HCT116 (cell line): ENCODE measurements around the gene FGFR3. TPM values are rescaled to one million over a fixed set of nuclear protein-coding genes. Genes with fewer than 3 reads are reported as not detected.

ENCODE experiments used
- ATAC-seq: fragments of 200-7000 bp; cut with Tn5 transposase; 2 replicates; pipeline ENCODE4 v1.9.1; 2020; ENCODE audit warnings: mild to moderate bottlenecking, moderate library complexity
- BruUV-seq: library from RNA; stranded (reverse); fragments of 400-500 nt; replicated peaks from 2 replicates; lab custom pipeline; 2021; lab: Mats Ljungman, UMichigan
- CTCF ChIA-PET: fragments of 300-600 bp; sonication (Branson Sonifier 250); formaldehyde crosslinking; loops from one replicate; lab custom pipeline; 2021; ENCODE audit warnings: antibody characterized with exemption; lab: Charles Lee
- POLR2A ChIA-PET: fragments of 300-600, 350-600 bp; sonication (Branson Sonifier 250); formaldehyde crosslinking; loops from one replicate; lab custom pipeline; 2021; ENCODE audit warnings: antibody characterized with exemption; lab: Charles Lee
- RAD21 ChIA-PET, 2 experiments: fragments of 300-600 bp; sonication (Branson Sonifier 250); formaldehyde crosslinking; loops; one replicate each; lab custom pipeline; 2023; ENCODE audit warnings: low total read pairs in 2 of 2; ENCODE audit not compliant: uncharacterized antibody in 2 of 2, unreplicated experiment in 2 of 2, low non-redundant PET in 1 of 2; lab: Charles Lee
- DNase-seq: peaks from one replicate; pipeline ENCODE4 v3.0.0-alpha.2; 2010; ENCODE audit warnings: low read depth, low spot score
- H2AFZ ChIP-seq: fragments of 200-600 bp; shearing (Covaris generic), sonication (generic); 2 replicates; pipeline ENCODE4 v1.6.1; 2017; ENCODE audit warnings: low read depth, mixed run types, mixed read lengths, antibody characterized with exemption, low read length; ENCODE audit not compliant: poor library complexity, severe bottlenecking
- H3K27ac ChIP-seq: 2 replicates; pipeline ENCODE4 v1.5.1; 2012; ENCODE audit warnings: low read depth, low read length
- H3K27me3 ChIP-seq: fragments of 200-600 bp; sonication (generic); 2 replicates; pipeline ENCODE4 v1.6.1; 2016; ENCODE audit warnings: mixed run types, low read length, mixed read lengths; ENCODE audit not compliant: insufficient read depth
- H3K36me3 ChIP-seq, 2 experiments: fragments of 200-500 bp in 1 of 2; fragments of 200-600 bp in 1 of 2; sonication (Bioruptor generic) in 1 of 2; sonication (generic) in 1 of 2; 2 replicates each; pipeline versions ENCODE4 v1.5.1 to v1.6.1; 2014 to 2016; ENCODE audit warnings: low read length in 2 of 2, inconsistent platforms in 1 of 2, mixed read lengths in 1 of 2, mixed run types in 1 of 2; ENCODE audit not compliant: insufficient read depth in 2 of 2, control insufficient read depth in 1 of 2
- H3K4me1 ChIP-seq, 2 experiments: fragments of 200-600 bp in 1 of 2; sonication (generic) in 1 of 2; 2 replicates each; pipeline versions ENCODE4 v1.5.1 to v1.6.1; 2012 to 2017; ENCODE audit warnings: low read length in 2 of 2, inconsistent platforms in 1 of 2, mild to moderate bottlenecking in 1 of 2, mixed read lengths in 1 of 2, mixed run types in 1 of 2, moderate library complexity in 1 of 2; ENCODE audit not compliant: insufficient read depth in 2 of 2, control insufficient read depth in 1 of 2
- H3K4me2 ChIP-seq: fragments of 200-600 bp; sonication (generic); 2 replicates; pipeline ENCODE4 v1.6.1; 2017; ENCODE audit warnings: mixed run types, low read length, mixed read lengths
- H3K4me3 ChIP-seq, 2 experiments: fragments of 200-600 bp in 1 of 2; sonication (generic) in 1 of 2; replicated peaks in 1 of 2; 2 replicates each; pipeline ENCODE4 v1.5.1; 2011 to 2016; ENCODE audit warnings: low read length in 2 of 2, control low read depth in 1 of 2, low read depth in 1 of 2, mild to moderate bottlenecking in 1 of 2, mixed read lengths in 1 of 2, mixed run types in 1 of 2
- H3K79me2 ChIP-seq: fragments of 200-600 bp; sonication (generic); 2 replicates; pipeline ENCODE4 v1.6.1; 2017; ENCODE audit warnings: mild to moderate bottlenecking, mixed run types, low read length, moderate library complexity, mixed read lengths; ENCODE audit not compliant: insufficient read depth
- H3K9ac ChIP-seq: fragments of 200-600 bp; sonication (generic); 2 replicates; pipeline ENCODE4 v1.6.1; 2016; ENCODE audit warnings: low read length, mixed read lengths
- H3K9me2 ChIP-seq: fragments of 200-600 bp; sonication (generic), shearing (Covaris generic); 2 replicates; pipeline ENCODE4 v1.6.1; 2017; ENCODE audit warnings: mixed run types, mild to moderate bottlenecking, moderate library complexity; ENCODE audit not compliant: insufficient read depth
- H3K9me3 ChIP-seq, 2 experiments: fragments of 200-500 bp in 1 of 2; fragments of 200-600 bp in 1 of 2; sonication (Bioruptor generic) in 1 of 2; sonication (generic) in 1 of 2; 2 replicates each; pipeline ENCODE4 v1.6.1; 2014 to 2017; ENCODE audit warnings: low read length in 2 of 2, mixed read lengths in 2 of 2, inconsistent platforms in 1 of 2, low read depth in 1 of 2, mild to moderate bottlenecking in 1 of 2, mixed run types in 1 of 2, moderate library complexity in 1 of 2; ENCODE audit not compliant: control insufficient read depth in 1 of 2, insufficient read depth in 1 of 2
- H4K20me1 ChIP-seq: fragments of 200-600 bp; sonication (generic), shearing (Covaris generic); 2 replicates; pipeline ENCODE4 v1.6.1; 2017; ENCODE audit warnings: mixed run types, mild to moderate bottlenecking, moderate library complexity; ENCODE audit not compliant: insufficient read depth
- CBX3 ChIP-seq: IDR thresholded peaks from 2 replicates; pipeline ENCODE4 v1.6.1; 2012; ENCODE audit warnings: low read depth
- CEBPB ChIP-seq: IDR thresholded peaks from 2 replicates; pipeline ENCODE4 v1.6.1; 2012; ENCODE audit warnings: low read depth
- CTCF ChIP-seq, 3 experiments: fragments of 200-600 bp in 1 of 3; sonication (generic) in 1 of 3; IDR thresholded peaks in 2 of 3; conservative IDR thresholded peaks in 1 of 3; 2 replicates each; pipeline ENCODE4 v1.5.1; 2012 to 2017; ENCODE audit warnings: low read depth in 2 of 3, low read length in 2 of 3, antibody characterized with exemption in 1 of 3, borderline replicate concordance in 1 of 3, control low read depth in 1 of 3, mild to moderate bottlenecking in 1 of 3, mixed read lengths in 1 of 3, mixed run types in 1 of 3, moderate library complexity in 1 of 3; ENCODE audit not compliant: insufficient read depth in 1 of 3
- EGR1 ChIP-seq: IDR thresholded peaks from 2 replicates; pipeline ENCODE4 v1.6.1; 2012; ENCODE audit warnings: low read depth
- EZH2phosphoT487 ChIP-seq: fragments of 200-600 bp; IDR thresholded peaks from 2 replicates; pipeline ENCODE4 v1.6.1; 2018; ENCODE audit warnings: antibody characterized with exemption, borderline replicate concordance
- FOSL1 ChIP-seq: IDR thresholded peaks from 2 replicates; pipeline ENCODE4 v1.6.1; 2012; ENCODE audit warnings: low read depth
- JUND ChIP-seq: IDR thresholded peaks from 2 replicates; pipeline ENCODE4 v1.6.1; 2012
- MAX ChIP-seq: IDR thresholded peaks from 2 replicates; pipeline ENCODE4 v1.6.1; 2012
- RAD21 ChIP-seq: IDR thresholded peaks from 2 replicates; pipeline ENCODE4 v1.6.1; 2012; ENCODE audit warnings: low read depth, mild to moderate bottlenecking
- REST ChIP-seq: IDR thresholded peaks from 2 replicates; pipeline ENCODE4 v1.6.1; 2012; ENCODE audit warnings: low read depth
- SIN3A ChIP-seq: IDR thresholded peaks from 2 replicates; pipeline ENCODE4 v1.6.1; 2012; ENCODE audit warnings: low read depth
- SRF ChIP-seq: IDR thresholded peaks from 2 replicates; pipeline ENCODE4 v1.6.1; 2012; ENCODE audit warnings: low read depth
- TCF7L2 ChIP-seq: IDR thresholded peaks from 2 replicates; pipeline ENCODE4 v1.7.0; 2011; ENCODE audit warnings: borderline replicate concordance, inconsistent platforms; ENCODE audit not compliant: insufficient read depth, insufficient read length; ENCODE audit errors: extremely low read depth
- ZBTB33 ChIP-seq: IDR thresholded peaks from 2 replicates; pipeline ENCODE4 v1.6.1; 2011; ENCODE audit warnings: mild to moderate bottlenecking, low read length, moderate library complexity; ENCODE audit not compliant: insufficient replicate concordance; ENCODE audit errors: extremely low read depth
- intact Hi-C: fragments of 100-400 bp; cut with micrococcal nuclease; formaldehyde crosslinking; loops from 2 replicates; pipeline ENCODE4 v1.10.0; 2022
- total RNA-seq: library from RNA; stranded (reverse); gene quantifications from one replicate; pipeline ENCODE4 v1.2.1, GENCODE V29; 2021; ENCODE audit not compliant: unreplicated experiment

The FGFR3 gene
- total RNA-seq, 1 experiment from 2014 or later = 31.7 TPM

- TF ChIP-seq REST = no peak
- TF ChIP-seq MAX = no peak
- no peak for TF ChIP-seq CBX3
- no peak for TF ChIP-seq SIN3A
- no peak for TF ChIP-seq JUND
- TF ChIP-seq RAD21 = no peak
- TF ChIP-seq, all 23 proteins: peak for 0
Observed at GRCh38 chr4:1770245-1770644, 22.8 kb upstream of the FGFR3 start (continued).

- CTCF ChIA-PET = no interaction called here
Observed at GRCh38 chr4:1770791-1771231, 22.3 kb upstream of the FGFR3 start.

More at GRCh38 chr4:1770791-1771231, 22.3 kb upstream of the FGFR3 start:
- Histone ChIP-seq H3K9me3 (no peaks in the 10 kb centered on the region), H3K4me2 (no peak overlapping the region), H3K27ac (no peak overlapping the region)
- TF ChIP-seq CTCF (IDR thresholded peaks at IDR 0.05 in 2 of 3, conservative IDR thresholded peaks at IDR 0.05 in 1 of 3; ENCODE audit: borderline replicate concordance in 1 of 3, insufficient read depth in 1 of 3, low read depth in 2 of 3, low read length in 2 of 3) (no peak), TCF7L2 (no peak), JUND (no peak), FOSL1 (no peak), EGR1 (no peak), SRF (no peak), CBX3 (no peak), EZH2phosphoT487 (no peak), CEBPB (no peak), ZBTB33 (no peak)
- TF ChIP-seq, all 23 proteins: peak for 0
- Histone ChIP-seq H3K27me3 (no peaks in the 10 kb centered on the region), H2AFZ (no peak overlapping the region), H3K4me3 (no peak overlapping the region), H4K20me1 (no peaks in the 10 kb centered on the region), H3K9me2 (no peaks in the 10 kb centered on the region), H3K79me2 (no peaks in the 10 kb centered on the region), H3K36me3 (no peaks in the 10 kb centered on the region), H3K9ac (no peak overlapping the region), H3K4me1 (peaks cover 19 to 22% of the 10 kb centered on the region in 2 experiments)
- BruUV-seq = no TSS peak
- no peak for DNase-seq
- ATAC-seq = no peak
- RAD21 ChIA-PET = no interaction called here
- POLR2A ChIA-PET = no interaction called here
- intact Hi-C loops = no loop called here
